HEK293 (cell line): Measurements from ENCODE around the gene ADGRL1.

ENCODE experiments used
- ATF2 ChIP-seq: fragments of 450-650 bp; formaldehyde crosslinking; IDR thresholded peaks from 2 replicates; pipeline ENCODE4 v1.5.1; 2016; ENCODE audit warnings: missing biosample characterization, missing genetic modification characterization, low read depth
- KLF9 ChIP-seq: fragments of 450-650 bp; formaldehyde crosslinking; IDR thresholded peaks from 2 replicates; pipeline ENCODE4 v1.5.1; 2016; ENCODE audit warnings: missing biosample characterization, missing genetic modification characterization, low read depth
- MEIS1 ChIP-seq: sonication (generic); formaldehyde crosslinking; IDR thresholded peaks from 2 replicates; pipeline ENCODE4 v1.8.1; 2022; ENCODE audit warnings: missing genetic modification reagents, mild to moderate bottlenecking, borderline replicate concordance
- OVOL3 ChIP-seq: fragments of 450-650 bp; formaldehyde crosslinking; IDR thresholded peaks from 2 replicates; pipeline ENCODE4 v1.5.1; 2016; ENCODE audit warnings: missing biosample characterization, missing genetic modification characterization
- PRDM6 ChIP-seq: fragments of 450-650 bp; formaldehyde crosslinking; IDR thresholded peaks from 2 replicates; pipeline ENCODE4 v1.5.1; 2017; ENCODE audit warnings: missing biosample characterization, missing genetic modification characterization
- ZBTB10 ChIP-seq: fragments of 450-650 bp; formaldehyde crosslinking; IDR thresholded peaks from 2 replicates; pipeline ENCODE4 v1.5.1; 2016; ENCODE audit warnings: missing biosample characterization, missing genetic modification characterization
- ZBTB44 ChIP-seq: fragments of 450-650 bp; IDR thresholded peaks from 2 replicates; pipeline ENCODE4 v1.5.1; 2018; ENCODE audit warnings: missing biosample characterization, mild to moderate bottlenecking, missing genetic modification characterization
- ZBTB8A ChIP-seq: fragments of 450-650 bp; formaldehyde crosslinking; IDR thresholded peaks from 2 replicates; pipeline ENCODE4 v1.5.1; 2016; ENCODE audit warnings: missing biosample characterization, missing genetic modification characterization
- ZIC2 ChIP-seq: fragments of 450-650 bp; formaldehyde crosslinking; IDR thresholded peaks from 2 replicates; pipeline ENCODE4 v1.5.1; 2016; ENCODE audit warnings: missing biosample characterization, missing genetic modification characterization
- ZNF112 ChIP-seq: fragments of 450-650 bp; formaldehyde crosslinking; IDR thresholded peaks from 2 replicates; pipeline ENCODE4 v1.5.0; 2017; ENCODE audit warnings: missing biosample characterization, missing genetic modification characterization
- ZNF174 ChIP-seq: fragments of 450-650 bp; formaldehyde crosslinking; IDR thresholded peaks from 2 replicates; pipeline ENCODE4 v1.5.0; 2017; ENCODE audit warnings: missing biosample characterization, mild to moderate bottlenecking, missing genetic modification characterization
- ZNF274 ChIP-seq, 2 experiments: fragments of 200-500 bp in 1 of 2; fragments of 450-650 bp in 1 of 2; sonication (Bioruptor generic) in 1 of 2; formaldehyde crosslinking in 1 of 2; IDR thresholded peaks; 2 replicates each; pipeline versions ENCODE4 v1.5.1 to v1.6.1; 2014 to 2016; ENCODE audit warnings: borderline replicate concordance in 1 of 2, inconsistent platforms in 1 of 2, low read length in 1 of 2, missing biosample characterization in 1 of 2, missing genetic modification characterization in 1 of 2
- ZNF292 ChIP-seq: fragments of 450-650 bp; formaldehyde crosslinking; IDR thresholded peaks from 2 replicates; pipeline ENCODE4 v1.5.1; 2016; ENCODE audit warnings: low read depth, missing biosample characterization, missing genetic modification characterization, borderline replicate concordance
- ZNF354C ChIP-seq: fragments of 450-650 bp; formaldehyde crosslinking; IDR thresholded peaks from 2 replicates; pipeline ENCODE4 v1.5.1; 2016; ENCODE audit warnings: missing biosample characterization, missing genetic modification characterization, low read depth, borderline replicate concordance
- ZNF404 ChIP-seq: fragments of 450-650 bp; formaldehyde crosslinking; IDR thresholded peaks from 2 replicates; pipeline ENCODE4 v1.5.1; 2017; ENCODE audit warnings: missing biosample characterization, missing genetic modification characterization
- ZNF416 ChIP-seq: fragments of 450-650 bp; formaldehyde crosslinking; IDR thresholded peaks from 2 replicates; pipeline ENCODE4 v1.5.1; 2016; ENCODE audit warnings: missing biosample characterization, missing genetic modification characterization
- ZNF596 ChIP-seq: fragments of 450-650 bp; IDR thresholded peaks from 2 replicates; pipeline ENCODE4 v1.5.0; 2018; ENCODE audit warnings: missing biosample characterization, mild to moderate bottlenecking, missing genetic modification characterization, moderate library complexity
- ZNF623 ChIP-seq: fragments of 450-650 bp; formaldehyde crosslinking; IDR thresholded peaks from 2 replicates; pipeline ENCODE4 v1.5.1; 2016; ENCODE audit warnings: missing biosample characterization, missing genetic modification characterization
- ZNF626 ChIP-seq: fragments of 450-650 bp; sonication (Bioruptor Pico); formaldehyde crosslinking; IDR thresholded peaks from 2 replicates; pipeline ENCODE4 v1.5.1; 2018; ENCODE audit warnings: missing biosample characterization, missing genetic modification characterization, inconsistent platforms
- ZNF768 ChIP-seq: fragments of 450-650 bp; formaldehyde crosslinking; IDR thresholded peaks from 2 replicates; pipeline ENCODE4 v1.5.1; 2018; ENCODE audit warnings: missing biosample characterization, mild to moderate bottlenecking, missing genetic modification characterization
- ZNF837 ChIP-seq: fragments of 450-650 bp; formaldehyde crosslinking; IDR thresholded peaks from 2 replicates; pipeline ENCODE4 v1.5.1; 2016; ENCODE audit warnings: missing biosample characterization, missing genetic modification characterization
- TF ChIP-seq, protein P1 (sequence below): fragments of 450-650 bp; formaldehyde crosslinking; IDR thresholded peaks from 2 replicates; pipeline ENCODE4 v1.5.1; 2016; ENCODE audit warnings: missing biosample characterization, missing genetic modification characterization, borderline replicate concordance
- TF ChIP-seq, protein P2 (sequence below): fragments of 450-650 bp; formaldehyde crosslinking; IDR thresholded peaks from 2 replicates; pipeline ENCODE4 v1.5.1; 2016; ENCODE audit warnings: missing biosample characterization, missing genetic modification characterization

ADGRL1 gene

GRCh38 chr19:14116918-14117578 lies 88.9 kb downstream of the ADGRL1 start (continued):
- TF ChIP-seq ZBTB44 (tag by site-specific recombination) (no peak), ZNF596 (tag by site-specific recombination) (no peak), ZNF274 (IDR thresholded peaks at IDR 0.05; ENCODE audit: low read length) (no peak), ZNF274 (tag by site-specific recombination; IDR thresholded peaks at IDR 0.05; ENCODE audit: borderline replicate concordance) (no peak), ZNF174 (tag by site-specific recombination) (no peak), ZNF292 (tag by site-specific recombination) (no peak), ZNF768 (tag by site-specific recombination) (no peak), ZBTB10 (tag by site-specific recombination) (peak; percentile 69; the same call in 1 of the 2 replicates), ZNF404 (tag by site-specific recombination) (no peak), ZBTB8A (tag by site-specific recombination) (0 out of 2 replicates have a peak, but pooled peaks have one; percentile 28), OVOL3 (tag by site-specific recombination) (no peak), ZNF354C (no peak), ATF2 (tag by site-specific recombination) (no peak), ZNF837 (tag by site-specific recombination) (no peak), ZNF112 (tag by site-specific recombination) (no peak), ZIC2 (tag by site-specific recombination) (peak; percentile 69), PRDM6 (tag by site-specific recombination) (no peak), MEIS1 (CRISPR knock-in tag) (no peak), KLF9 (tag by site-specific recombination) (peak; percentile 55; the same call in 1 of the 2 replicates), ZNF623 (tag by site-specific recombination) (no peak), ZNF626 (tag by site-specific recombination) (no peak), ZNF416 (no peak)
- TF ChIP-seq, protein P1, sequence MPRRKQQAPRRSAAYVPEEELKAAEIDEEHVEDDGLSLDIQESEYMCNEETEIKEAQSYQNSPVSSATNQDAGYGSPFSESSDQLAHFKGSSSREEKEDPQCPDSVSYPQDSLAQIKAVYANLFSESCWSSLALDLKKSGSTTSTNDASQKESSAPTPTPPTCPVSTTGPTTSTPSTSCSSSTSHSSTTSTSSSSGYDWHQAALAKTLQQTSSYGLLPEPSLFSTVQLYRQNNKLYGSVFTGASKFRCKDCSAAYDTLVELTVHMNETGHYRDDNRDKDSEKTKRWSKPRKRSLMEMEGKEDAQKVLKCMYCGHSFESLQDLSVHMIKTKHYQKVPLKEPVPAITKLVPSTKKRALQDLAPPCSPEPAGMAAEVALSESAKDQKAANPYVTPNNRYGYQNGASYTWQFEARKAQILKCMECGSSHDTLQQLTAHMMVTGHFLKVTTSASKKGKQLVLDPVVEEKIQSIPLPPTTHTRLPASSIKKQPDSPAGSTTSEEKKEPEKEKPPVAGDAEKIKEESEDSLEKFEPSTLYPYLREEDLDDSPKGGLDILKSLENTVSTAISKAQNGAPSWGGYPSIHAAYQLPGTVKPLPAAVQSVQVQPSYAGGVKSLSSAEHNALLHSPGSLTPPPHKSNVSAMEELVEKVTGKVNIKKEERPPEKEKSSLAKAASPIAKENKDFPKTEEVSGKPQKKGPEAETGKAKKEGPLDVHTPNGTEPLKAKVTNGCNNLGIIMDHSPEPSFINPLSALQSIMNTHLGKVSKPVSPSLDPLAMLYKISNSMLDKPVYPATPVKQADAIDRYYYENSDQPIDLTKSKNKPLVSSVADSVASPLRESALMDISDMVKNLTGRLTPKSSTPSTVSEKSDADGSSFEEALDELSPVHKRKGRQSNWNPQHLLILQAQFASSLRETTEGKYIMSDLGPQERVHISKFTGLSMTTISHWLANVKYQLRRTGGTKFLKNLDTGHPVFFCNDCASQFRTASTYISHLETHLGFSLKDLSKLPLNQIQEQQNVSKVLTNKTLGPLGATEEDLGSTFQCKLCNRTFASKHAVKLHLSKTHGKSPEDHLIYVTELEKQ = no peak
- TF ChIP-seq, protein P2, sequence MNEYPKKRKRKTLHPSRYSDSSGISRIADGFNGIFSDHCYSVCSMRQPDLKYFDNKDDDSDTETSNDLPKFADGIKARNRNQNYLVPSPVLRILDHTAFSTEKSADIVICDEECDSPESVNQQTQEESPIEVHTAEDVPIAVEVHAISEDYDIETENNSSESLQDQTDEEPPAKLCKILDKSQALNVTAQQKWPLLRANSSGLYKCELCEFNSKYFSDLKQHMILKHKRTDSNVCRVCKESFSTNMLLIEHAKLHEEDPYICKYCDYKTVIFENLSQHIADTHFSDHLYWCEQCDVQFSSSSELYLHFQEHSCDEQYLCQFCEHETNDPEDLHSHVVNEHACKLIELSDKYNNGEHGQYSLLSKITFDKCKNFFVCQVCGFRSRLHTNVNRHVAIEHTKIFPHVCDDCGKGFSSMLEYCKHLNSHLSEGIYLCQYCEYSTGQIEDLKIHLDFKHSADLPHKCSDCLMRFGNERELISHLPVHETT (tag by site-specific recombination) = 0 out of 2 replicates have a peak, but pooled peaks have one; percentile 23
